Glomerular endothelial cell (primary cell): ENCODE results near the gene IRF5. TPM values are rescaled to one million over a fixed set of nuclear protein-coding genes. Genes with fewer than 3 reads are reported as not detected.
"Not testable (repeated sequence)": the region's sequence is repeated elsewhere in the genome, so short reads cannot be mapped to it uniquely, and the experiment has no call there.

Experiments used
- DNase-seq: peaks from one replicate; pipeline ENCODE4 v3.0.0-alpha.2; 2011; ENCODE audit warnings: low read depth, low spot score; ENCODE audit errors: extremely low read depth
- total RNA-seq: library from RNA; depleted of rRNA; stranded (reverse); fragments of >200 nt; gene quantifications from 2 replicates; pipeline ENCODE4 v1.2.3, GENCODE V29; 2015

The IRF5 gene
- total RNA-seq, 1 donor from 2014 or later: not detected

GRCh38 chr7:128906001-128906765 is 31.5 kb upstream of the IRF5 start:
- no peak for DNase-seq

GRCh38 chr7:128906766-128907559 is 30.8 kb upstream of the IRF5 start:
- no peak for DNase-seq

GRCh38 chr7:128908750-128909624 is 28.7 kb upstream of the IRF5 start:
- DNase-seq: no peak

GRCh38 chr7:128909625-128910568 is 27.8 kb upstream of the IRF5 start:
- DNase-seq: no peak

- no peak for DNase-seq
These were observed 27.2 kb upstream of the IRF5 start, which contains the start of gene KCP for GRCh38 chr7:128910569-128910945. KCP (minus strand) TSS chr7:128910709; CDS start chr7:128910676, 33 bp downstream.

- no peak for DNase-seq
These were observed 26.2 kb upstream of the IRF5 start for GRCh38 chr7:128911423-128912031.

- no peak for DNase-seq
These were observed 25.4 kb upstream of the IRF5 start for GRCh38 chr7:128912281-128912680.

- not testable (repeated sequence) for DNase-seq
These were observed 24.8 kb upstream of the IRF5 start for GRCh38 chr7:128912709-128913495.

- no peak for DNase-seq
These were observed 23.7 kb upstream of the IRF5 start for GRCh38 chr7:128913870-128914565.

GRCh38 chr7:128914566-128915151 is 23.1 kb upstream of the IRF5 start:
- DNase-seq: no peak

GRCh38 chr7:128915271-128915819 is 22.4 kb upstream of the IRF5 start:
- no peak for DNase-seq

GRCh38 chr7:128915841-128916642 is 21.7 kb upstream of the IRF5 start:
- no peak for DNase-seq

- no peak for DNase-seq
These were observed 21.1 kb upstream of the IRF5 start for GRCh38 chr7:128916643-128916915.

GRCh38 chr7:128917122-128917521 is 20.6 kb upstream of the IRF5 start:
- DNase-seq: no peak

GRCh38 chr7:128918016-128918665 is 19.6 kb upstream of the IRF5 start:
- no peak for DNase-seq

- DNase-seq: no peak
These were observed 18.5 kb upstream of the IRF5 start for GRCh38 chr7:128919241-128919640.
